ENCODE results near the gene CD34. TPM values are rescaled to one million over a fixed set of nuclear protein-coding genes. Genes with fewer than 3 reads are reported as not detected.

The CD34 gene
- total RNA-seq, 1 experiment from 2014 or later: 0.04 TPM

- no peaks in the 10 kb centered on the region; the same call in 1 of the 2 replicates for H4K20me1 ChIP-seq (ENCODE audit: insufficient read depth, low read depth, low read length)
- H3K9ac ChIP-seq (ENCODE audit: low read length): no peak overlapping the region
- no peaks in the 10 kb centered on the region for H3K9me2 ChIP-seq (replicated peaks; ENCODE audit: insufficient read depth, low read length)
- H3K27me3 ChIP-seq (ENCODE audit: low read length): no peaks in the 10 kb centered on the region
- H3K4me2 ChIP-seq (ENCODE audit: low read depth, low read length, poor library complexity, severe bottlenecking): no peak overlapping the region
- H3K4me3 ChIP-seq (ENCODE audit: low read length): no peak overlapping the region
- peaks cover 8% of the 10 kb centered on the region; the same call in 1 of the 2 replicates for H3K36me3 ChIP-seq (ENCODE audit: insufficient read depth, low read length)
- no peaks in the 10 kb centered on the region for H3K9me3 ChIP-seq (ENCODE audit: low read length)
- DNase-seq: no peak
- H3K79me2 ChIP-seq (ENCODE audit: low read length): peaks cover 97% of the 10 kb centered on the region
- H3K27ac ChIP-seq (ENCODE audit: low read length): no peak overlapping the region
- no peaks in the 10 kb centered on the region for H3K4me1 ChIP-seq (ENCODE audit: low read length)
- H2AFZ ChIP-seq (ENCODE audit: low read length): no peak overlapping the region
These were observed 70.5 kb downstream of the CD34 start for GRCh38 chr1:207840380-207840779.

GRCh38 chr1:207839083-207839413 is 71.9 kb downstream of the CD34 start:
- Histone ChIP-seq H3K36me3 (ENCODE audit: insufficient read depth, low read length) (peaks cover 5% of the 10 kb centered on the region; the same call in 1 of the 2 replicates), H4K20me1 (ENCODE audit: insufficient read depth, low read depth, low read length) (no peaks in the 10 kb centered on the region; the same call in 1 of the 2 replicates), H3K9ac (ENCODE audit: low read length) (no peak overlapping the region), H2AFZ (ENCODE audit: low read length) (no peak overlapping the region), H3K79me2 (ENCODE audit: low read length) (peaks cover 97% of the 10 kb centered on the region), H3K27me3 (ENCODE audit: low read length) (no peaks in the 10 kb centered on the region), H3K9me3 (ENCODE audit: low read length) (no peaks in the 10 kb centered on the region), H3K27ac (ENCODE audit: low read length) (no peak overlapping the region), H3K4me1 (ENCODE audit: low read length) (no peaks in the 10 kb centered on the region), H3K4me2 (ENCODE audit: low read depth, low read length, poor library complexity, severe bottlenecking) (no peak overlapping the region), H3K4me3 (ENCODE audit: low read length) (no peak overlapping the region), H3K9me2 (replicated peaks; ENCODE audit: insufficient read depth, low read length) (no peaks in the 10 kb centered on the region)
- no peak for DNase-seq

- Histone ChIP-seq H3K36me3 (ENCODE audit: insufficient read depth, low read length) (no peaks in the 10 kb centered on the region), H3K4me3 (ENCODE audit: low read length) (no peak overlapping the region), H3K9ac (ENCODE audit: low read length) (no peak overlapping the region), H4K20me1 (ENCODE audit: insufficient read depth, low read depth, low read length) (no peaks in the 10 kb centered on the region), H3K9me3 (ENCODE audit: low read length) (no peaks in the 10 kb centered on the region), H3K27me3 (ENCODE audit: low read length) (no peaks in the 10 kb centered on the region), H3K27ac (ENCODE audit: low read length) (no peak overlapping the region), H3K9me2 (replicated peaks; ENCODE audit: insufficient read depth, low read length) (no peaks in the 10 kb centered on the region), H3K4me2 (ENCODE audit: low read depth, low read length, poor library complexity, severe bottlenecking) (no peak overlapping the region), H3K79me2 (ENCODE audit: low read length) (peaks cover 97% of the 10 kb centered on the region), H2AFZ (ENCODE audit: low read length) (no peak overlapping the region), H3K4me1 (ENCODE audit: low read length) (no peaks in the 10 kb centered on the region)
- DNase-seq: no peak
These were observed 72.5 kb downstream of the CD34 start for GRCh38 chr1:207838156-207839082.

- Histone ChIP-seq H2AFZ (ENCODE audit: low read length) (no peak overlapping the region), H3K79me2 (ENCODE audit: low read length) (peaks cover 97% of the 10 kb centered on the region), H3K9ac (ENCODE audit: low read length) (no peak overlapping the region), H4K20me1 (ENCODE audit: insufficient read depth, low read depth, low read length) (no peaks in the 10 kb centered on the region), H3K27me3 (ENCODE audit: low read length) (no peaks in the 10 kb centered on the region), H3K9me2 (replicated peaks; ENCODE audit: insufficient read depth, low read length) (no peaks in the 10 kb centered on the region), H3K27ac (ENCODE audit: low read length) (no peak overlapping the region), H3K4me3 (ENCODE audit: low read length) (no peak overlapping the region), H3K4me2 (ENCODE audit: low read depth, low read length, poor library complexity, severe bottlenecking) (no peak overlapping the region), H3K36me3 (ENCODE audit: insufficient read depth, low read length) (no peaks in the 10 kb centered on the region), H3K4me1 (ENCODE audit: low read length) (no peaks in the 10 kb centered on the region; the same call in 1 of the 2 replicates), H3K9me3 (ENCODE audit: low read length) (no peaks in the 10 kb centered on the region)
- DNase-seq: no peak
These were observed 73.3 kb downstream of the CD34 start for GRCh38 chr1:207837673-207838072.

GRCh38 chr1:207836591-207837347 is 74.2 kb downstream of the CD34 start:
- Histone ChIP-seq H3K4me1 (ENCODE audit: low read length) (peaks cover 7% of the 10 kb centered on the region), H3K4me3 (ENCODE audit: low read length) (no peak overlapping the region), H3K9ac (ENCODE audit: low read length) (no peak overlapping the region), H2AFZ (ENCODE audit: low read length) (no peak overlapping the region), H3K36me3 (ENCODE audit: insufficient read depth, low read length) (no peaks in the 10 kb centered on the region), H3K27me3 (ENCODE audit: low read length) (no peaks in the 10 kb centered on the region), H3K9me2 (replicated peaks; ENCODE audit: insufficient read depth, low read length) (no peaks in the 10 kb centered on the region), H4K20me1 (ENCODE audit: insufficient read depth, low read depth, low read length) (no peaks in the 10 kb centered on the region), H3K4me2 (ENCODE audit: low read depth, low read length, poor library complexity, severe bottlenecking) (no peak overlapping the region), H3K79me2 (ENCODE audit: low read length) (peaks cover 97% of the 10 kb centered on the region), H3K27ac (ENCODE audit: low read length) (no peak overlapping the region), H3K9me3 (ENCODE audit: low read length) (no peaks in the 10 kb centered on the region)
- no peak for DNase-seq

- H3K4me2 ChIP-seq (ENCODE audit: low read depth, low read length, poor library complexity, severe bottlenecking): no peak overlapping the region
- H3K79me2 ChIP-seq (ENCODE audit: low read length): peaks cover 99% of the 10 kb centered on the region
- H3K27ac ChIP-seq (ENCODE audit: low read length): no peak overlapping the region
- no peak overlapping the region for H2AFZ ChIP-seq (ENCODE audit: low read length)
- H3K9me2 ChIP-seq (replicated peaks; ENCODE audit: insufficient read depth, low read length): no peaks in the 10 kb centered on the region
- H3K36me3 ChIP-seq (ENCODE audit: insufficient read depth, low read length): no peaks in the 10 kb centered on the region
- H3K4me3 ChIP-seq (ENCODE audit: low read length): no peak overlapping the region
- peaks cover 15% of the 10 kb centered on the region for H3K4me1 ChIP-seq (ENCODE audit: low read length)
- H3K27me3 ChIP-seq (ENCODE audit: low read length): no peaks in the 10 kb centered on the region
- H3K9ac ChIP-seq (ENCODE audit: low read length): no peak overlapping the region
- DNase-seq: no peak
- H3K9me3 ChIP-seq (ENCODE audit: low read length): no peaks in the 10 kb centered on the region
- H4K20me1 ChIP-seq (ENCODE audit: insufficient read depth, low read depth, low read length): no peaks in the 10 kb centered on the region
These were observed 75.0 kb downstream of the CD34 start for GRCh38 chr1:207835958-207836357.

GRCh38 chr1:207833956-207834660 is 76.8 kb downstream of the CD34 start:
- Histone ChIP-seq H3K27me3 (ENCODE audit: low read length) (no peaks in the 10 kb centered on the region), H3K9me3 (ENCODE audit: low read length) (no peaks in the 10 kb centered on the region), H2AFZ (ENCODE audit: low read length) (no peak overlapping the region), H3K79me2 (ENCODE audit: low read length) (peaks cover 100% of the 10 kb centered on the region), H3K9me2 (replicated peaks; ENCODE audit: insufficient read depth, low read length) (no peaks in the 10 kb centered on the region), H4K20me1 (ENCODE audit: insufficient read depth, low read depth, low read length) (no peaks in the 10 kb centered on the region), H3K36me3 (ENCODE audit: insufficient read depth, low read length) (no peaks in the 10 kb centered on the region), H3K4me2 (ENCODE audit: low read depth, low read length, poor library complexity, severe bottlenecking) (no peak overlapping the region), H3K9ac (ENCODE audit: low read length) (no peak overlapping the region), H3K4me1 (ENCODE audit: low read length) (peaks cover 33% of the 10 kb centered on the region), H3K4me3 (ENCODE audit: low read length) (no peak overlapping the region), H3K27ac (ENCODE audit: low read length) (no peak overlapping the region)
- no peak for DNase-seq

- no peaks in the 10 kb centered on the region for H3K36me3 ChIP-seq (ENCODE audit: insufficient read depth, low read length)
- DNase-seq: no peak
- no peaks in the 10 kb centered on the region for H4K20me1 ChIP-seq (ENCODE audit: insufficient read depth, low read depth, low read length)
- H3K9ac ChIP-seq (ENCODE audit: low read length): no peak overlapping the region
- H3K4me3 ChIP-seq (ENCODE audit: low read length): no peak overlapping the region
- H3K9me2 ChIP-seq (replicated peaks; ENCODE audit: insufficient read depth, low read length): no peaks in the 10 kb centered on the region
- peaks cover 100% of the 10 kb centered on the region for H3K79me2 ChIP-seq (ENCODE audit: low read length)
- H2AFZ ChIP-seq (ENCODE audit: low read length): no peak overlapping the region
- peaks cover 41% of the 10 kb centered on the region for H3K4me1 ChIP-seq (ENCODE audit: low read length)
- H3K9me3 ChIP-seq (ENCODE audit: low read length): no peaks in the 10 kb centered on the region
- no peak overlapping the region for H3K4me2 ChIP-seq (ENCODE audit: low read depth, low read length, poor library complexity, severe bottlenecking)
- no peak overlapping the region for H3K27ac ChIP-seq (ENCODE audit: low read length)
- no peaks in the 10 kb centered on the region for H3K27me3 ChIP-seq (ENCODE audit: low read length)
These were observed 77.5 kb downstream of the CD34 start for GRCh38 chr1:207833381-207833780.

All from Karpas-422 (cell line).